ENCODE results near the gene IL32.
A peak's percentile ranks its signal among the peaks of the same experiment; 100 is the strongest.

IL32 gene

GRCh38 chr16:3098459-3099394, 33.3 kb downstream of the IL32 start, which contains the start of gene ZSCAN10:
TSS of gene ZSCAN10 (minus strand) at chr16:3099294. CDS start at chr16:3092937, 6,357 bp downstream.
- Histone ChIP-seq H3K9ac (ENCODE audit: low read depth, low read length) (no peak within 1 kb of the TSS), H3K4me2 (ENCODE audit: insufficient read depth, low read length) (no peak within 1 kb of the TSS), H3K4me1 (ENCODE audit: insufficient read depth, low read length) (peaks cover 6% of the 10 kb centered on the region), H4K20me1 (ENCODE audit: insufficient read depth, low read length) (no peaks in the 10 kb centered on the region), H3K4me3 (ENCODE audit: low read depth in 1 of 2, low read length in 2 of 2) (no peak within 1 kb of the TSS), H3K79me2 (ENCODE audit: insufficient read depth, low read length) (no peaks in the 10 kb centered on the region), H3K9me3 (ENCODE audit: insufficient read depth, low read length, severe bottlenecking) (no peaks in the 10 kb centered on the region), H3K27ac (ENCODE audit: low read length) (no peak within 1 kb of the TSS), H3K27me3 (ENCODE audit: insufficient read depth, low read length, poor library complexity) (no peaks in the 10 kb centered on the region), H3K36me3 (ENCODE audit: insufficient read depth, low read length) (no peaks in the 10 kb centered on the region), H2AFZ (ENCODE audit: low read depth, low read length) (no peak within 1 kb of the TSS)
- ATAC-seq (ENCODE audit: insufficient read depth, low read depth) (no peak), DNase-seq (no peak)
- no peak for TF ChIP-seq EZH2 (IDR thresholded peaks at IDR 0.05; ENCODE audit: borderline replicate concordance, low read depth, low read length, severe bottlenecking)
- TF ChIP-seq, protein P1, sequence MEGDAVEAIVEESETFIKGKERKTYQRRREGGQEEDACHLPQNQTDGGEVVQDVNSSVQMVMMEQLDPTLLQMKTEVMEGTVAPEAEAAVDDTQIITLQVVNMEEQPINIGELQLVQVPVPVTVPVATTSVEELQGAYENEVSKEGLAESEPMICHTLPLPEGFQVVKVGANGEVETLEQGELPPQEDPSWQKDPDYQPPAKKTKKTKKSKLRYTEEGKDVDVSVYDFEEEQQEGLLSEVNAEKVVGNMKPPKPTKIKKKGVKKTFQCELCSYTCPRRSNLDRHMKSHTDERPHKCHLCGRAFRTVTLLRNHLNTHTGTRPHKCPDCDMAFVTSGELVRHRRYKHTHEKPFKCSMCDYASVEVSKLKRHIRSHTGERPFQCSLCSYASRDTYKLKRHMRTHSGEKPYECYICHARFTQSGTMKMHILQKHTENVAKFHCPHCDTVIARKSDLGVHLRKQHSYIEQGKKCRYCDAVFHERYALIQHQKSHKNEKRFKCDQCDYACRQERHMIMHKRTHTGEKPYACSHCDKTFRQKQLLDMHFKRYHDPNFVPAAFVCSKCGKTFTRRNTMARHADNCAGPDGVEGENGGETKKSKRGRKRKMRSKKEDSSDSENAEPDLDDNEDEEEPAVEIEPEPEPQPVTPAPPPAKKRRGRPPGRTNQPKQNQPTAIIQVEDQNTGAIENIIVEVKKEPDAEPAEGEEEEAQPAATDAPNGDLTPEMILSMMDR (IDR thresholded peaks at IDR 0.05; ENCODE audit: borderline replicate concordance, extremely low read depth, low read length, poor library complexity, severe bottlenecking): no peak

DNA sequence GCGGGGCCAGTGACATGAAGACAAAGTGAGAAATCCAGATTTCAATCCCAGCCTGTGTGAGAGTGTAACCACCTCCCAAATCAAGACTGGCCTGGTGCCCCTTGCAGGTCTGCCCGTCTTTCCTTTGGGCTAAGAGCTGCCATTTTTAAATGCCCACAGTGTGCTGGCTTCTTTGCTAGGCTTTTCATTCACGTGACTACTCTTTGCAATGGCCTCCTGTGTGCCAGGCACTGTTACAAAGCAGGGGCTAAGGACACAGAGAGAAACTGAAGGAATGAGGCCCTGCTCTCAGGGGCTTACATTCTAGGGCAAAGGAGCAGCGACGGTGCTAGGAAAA, 33.9 kb downstream of the IL32 start:
- no peaks in the 10 kb centered on the region for H3K36me3 ChIP-seq (ENCODE audit: insufficient read depth, low read length)
- H3K4me1 ChIP-seq (ENCODE audit: insufficient read depth, low read length): peaks cover 6% of the 10 kb centered on the region
- TF ChIP-seq, protein P1 (IDR thresholded peaks at IDR 0.05; ENCODE audit: borderline replicate concordance, extremely low read depth, low read length, poor library complexity, severe bottlenecking): no peak
- no peak for TF ChIP-seq EZH2 (IDR thresholded peaks at IDR 0.05; ENCODE audit: borderline replicate concordance, low read depth, low read length, severe bottlenecking)
- no peak overlapping the region for H3K27ac ChIP-seq (ENCODE audit: low read length)
- H2AFZ ChIP-seq (ENCODE audit: low read depth, low read length): no peak overlapping the region
- no peaks in the 10 kb centered on the region for H3K9me3 ChIP-seq (ENCODE audit: insufficient read depth, low read length, severe bottlenecking)
- H4K20me1 ChIP-seq (ENCODE audit: insufficient read depth, low read length): no peaks in the 10 kb centered on the region
- DNase-seq (no peak), ATAC-seq (ENCODE audit: insufficient read depth, low read depth) (no peak)
- no peak overlapping the region for H3K4me2 ChIP-seq (ENCODE audit: insufficient read depth, low read length)
- no peak overlapping the region for H3K4me3 ChIP-seq (ENCODE audit: low read depth in 1 of 2, low read length in 2 of 2)
- H3K79me2 ChIP-seq (ENCODE audit: insufficient read depth, low read length): no peaks in the 10 kb centered on the region
- H3K27me3 ChIP-seq (ENCODE audit: insufficient read depth, low read length, poor library complexity): no peaks in the 10 kb centered on the region
- no peak overlapping the region for H3K9ac ChIP-seq (ENCODE audit: low read depth, low read length)

GRCh38 chr16:3099732-3100499, 34.5 kb downstream of the IL32 start:
- DNase-seq: peak; percentile 68
- no peak overlapping the region for H3K27ac ChIP-seq (ENCODE audit: low read length)
- H3K79me2 ChIP-seq (ENCODE audit: insufficient read depth, low read length): no peaks in the 10 kb centered on the region
- H2AFZ ChIP-seq (ENCODE audit: low read depth, low read length): no peak overlapping the region
- H3K27me3 ChIP-seq (ENCODE audit: insufficient read depth, low read length, poor library complexity): no peaks in the 10 kb centered on the region
- no peak overlapping the region for H3K9ac ChIP-seq (ENCODE audit: low read depth, low read length)
- no peak for TF ChIP-seq EZH2 (IDR thresholded peaks at IDR 0.05; ENCODE audit: borderline replicate concordance, low read depth, low read length, severe bottlenecking)
- TF ChIP-seq, protein P1 (IDR thresholded peaks at IDR 0.05; ENCODE audit: borderline replicate concordance, extremely low read depth, low read length, poor library complexity, severe bottlenecking): no peak
- H4K20me1 ChIP-seq (ENCODE audit: insufficient read depth, low read length): no peaks in the 10 kb centered on the region
- H3K4me2 ChIP-seq (ENCODE audit: insufficient read depth, low read length): no peak overlapping the region
- H3K9me3 ChIP-seq (ENCODE audit: insufficient read depth, low read length, severe bottlenecking): no peaks in the 10 kb centered on the region
- ATAC-seq (ENCODE audit: insufficient read depth, low read depth): peak; percentile 36; the same call in 1 of the 3 replicates
- H3K4me3 ChIP-seq (ENCODE audit: low read depth in 1 of 2, low read length in 2 of 2): no peak overlapping the region
- H3K4me1 ChIP-seq (ENCODE audit: insufficient read depth, low read length): peaks cover 6% of the 10 kb centered on the region
- no peaks in the 10 kb centered on the region for H3K36me3 ChIP-seq (ENCODE audit: insufficient read depth, low read length)
